Kidney (tissue), 14 donors: Measurements from ENCODE around the gene TREM2. TPM values are rescaled to one million over a fixed set of nuclear protein-coding genes. Genes with fewer than 3 reads are reported as not detected.

ENCODE experiments used
- DNase-seq, 5 donors: peaks; one replicate each; pipeline ENCODE4 v3.0.0-alpha.2; 2013 to 2020
- FAIRE-seq: peaks from 2 replicates; lab custom pipeline; 2012; peaks lifted over from hg19 to GRCh38; lab: Jason Lieb, UNC
- H3K27ac ChIP-seq, 2 donors: one replicate each; pipeline ENCODE4 v1.7.0; 2013; ENCODE audit warnings: low read depth in 2 of 2, low read length in 2 of 2, inconsistent platforms in 1 of 2
- H3K27me3 ChIP-seq: one replicate; pipeline ENCODE4 v1.7.1; 2013; ENCODE audit warnings: low read length, inconsistent platforms; ENCODE audit not compliant: control insufficient read depth, insufficient read depth
- H3K36me3 ChIP-seq, 3 donors: one replicate each; pipeline versions ENCODE4 v1.7.0 to v1.7.1; 2013; ENCODE audit warnings: low read length in 3 of 3, control low read depth in 1 of 3, inconsistent platforms in 1 of 3; ENCODE audit not compliant: insufficient read depth in 3 of 3, control insufficient read depth in 2 of 3
- H3K4me1 ChIP-seq, 3 donors: one replicate each; pipeline versions ENCODE4 v1.7.0 to v1.7.1; 2013; ENCODE audit warnings: low read length in 3 of 3, inconsistent platforms in 1 of 3, low read depth in 1 of 3; ENCODE audit not compliant: control insufficient read depth in 2 of 3, insufficient read depth in 2 of 3
- H3K4me3 ChIP-seq, 3 donors: one replicate each; pipeline versions ENCODE4 v1.7.0 to v1.8.1; 2013; ENCODE audit warnings: low read length in 3 of 3, control low read depth in 1 of 3, inconsistent platforms in 1 of 3
- H3K9ac ChIP-seq, 3 donors: one replicate each; pipeline versions ENCODE4 v1.7.0 to v1.7.1; 2013; ENCODE audit warnings: low read length in 3 of 3, control low read depth in 1 of 3, inconsistent platforms in 1 of 3
- H3K9me3 ChIP-seq, 3 donors: one replicate each; pipeline versions ENCODE4 v1.7.0 to v1.7.1; 2013; ENCODE audit warnings: low read length in 3 of 3, control low read depth in 1 of 3, inconsistent platforms in 1 of 3; ENCODE audit not compliant: control insufficient read depth in 2 of 3, insufficient read depth in 1 of 3
- CTCF ChIP-seq: IDR thresholded peaks from 3 replicates; pipeline ENCODE4 v1.5.1; 2012; ENCODE audit warnings: mild to moderate bottlenecking, moderate library complexity, borderline replicate concordance; ENCODE audit not compliant: insufficient read depth; ENCODE audit errors: extremely low read depth
- intact Hi-C: fragments of 100-400 bp; cut with DNase I; formaldehyde crosslinking; loops from one replicate; pipeline ENCODE4 v1.11.1; 2022
- polyA plus RNA-seq: library from polyadenylated mRNA; stranded (reverse); fragments of 350-450 nt; fragmentation: Illumina TruSeq; extraction: RNeasy Lipid Tissue Mini Kit (QIAGEN cat#74804); gene quantifications from one replicate; pipeline ENCODE4 v1.2.3, GENCODE V29; 2014; ENCODE audit warnings: low read depth, low replicate concordance; ENCODE audit not compliant: insufficient read depth
- total RNA-seq: library from RNA; stranded (reverse); fragmentation: NEBNext Ultra II Directional; extraction: Animal tissue kit (Norgen Biotek cat#: 25700); gene quantifications from one replicate; pipeline ENCODE4 v1.2.1, GENCODE V29; 2021
- donor health status: control.
- donor health status: control.
- donor health status: control.
- donor health status: control.
- donor health status: control.
- donor health status: DM: yes; HTN: yes; CAD: no.
- donor health status: Normal renal cell carcinoma (clear cell type).

Gene TREM2
- total and polyA plus RNA-seq, 2 donors from 2014 or later = 3.5 to 7.8 TPM

DNA sequence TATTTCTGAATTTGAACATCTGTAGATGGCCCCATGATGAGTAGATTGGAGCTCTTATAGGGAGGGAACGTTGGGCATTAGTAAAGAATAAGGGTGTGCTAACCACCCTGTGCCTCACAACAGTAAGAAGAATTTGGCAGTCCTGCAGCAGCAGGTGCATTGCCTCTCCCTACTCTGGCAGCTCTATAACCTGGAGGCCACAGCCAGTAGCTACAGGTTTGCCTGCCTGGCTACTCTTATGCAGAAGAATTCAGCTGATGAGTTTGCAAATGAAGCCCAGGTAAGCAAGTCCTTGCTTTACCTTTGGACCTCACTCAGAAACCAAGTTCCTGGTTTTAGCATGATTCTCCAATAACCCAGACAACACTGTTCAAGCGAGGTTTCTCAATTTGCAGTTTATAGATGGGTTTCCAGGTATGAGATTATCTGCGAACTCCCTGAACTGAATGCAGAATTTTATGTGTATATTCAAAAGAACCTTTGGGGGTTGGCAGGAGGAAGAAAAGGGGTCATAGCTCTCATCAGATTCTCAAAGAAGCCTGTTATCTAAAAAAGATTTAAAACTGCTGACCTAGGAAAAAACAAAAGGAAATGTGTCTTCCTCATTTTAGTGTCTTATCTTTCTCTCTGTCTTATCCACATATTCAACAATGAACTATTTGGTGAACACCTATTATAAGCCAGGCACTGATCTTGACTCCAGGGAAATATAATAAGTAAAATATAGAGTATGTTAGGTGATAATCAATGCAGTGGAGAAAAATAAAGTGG lies 27.7 kb downstream of the TREM2 start:
- Histone ChIP-seq H3K4me3 (no peak overlapping the region), H3K27ac (no peak overlapping the region), H3K4me1 (no peaks in the 10 kb centered on the region), H3K27me3 (no peaks in the 10 kb centered on the region), H3K9me3 (no peaks in the 10 kb centered on the region), H3K36me3 (peaks cover 0 to 3% (median 0%) of the 10 kb centered on the region in 3 donors), H3K9ac (no peak overlapping the region)
- TF ChIP-seq CTCF = no peak
- DNase-seq (no peak), FAIRE-seq (no peak)
- intact Hi-C loops = no loop called here

DNA sequence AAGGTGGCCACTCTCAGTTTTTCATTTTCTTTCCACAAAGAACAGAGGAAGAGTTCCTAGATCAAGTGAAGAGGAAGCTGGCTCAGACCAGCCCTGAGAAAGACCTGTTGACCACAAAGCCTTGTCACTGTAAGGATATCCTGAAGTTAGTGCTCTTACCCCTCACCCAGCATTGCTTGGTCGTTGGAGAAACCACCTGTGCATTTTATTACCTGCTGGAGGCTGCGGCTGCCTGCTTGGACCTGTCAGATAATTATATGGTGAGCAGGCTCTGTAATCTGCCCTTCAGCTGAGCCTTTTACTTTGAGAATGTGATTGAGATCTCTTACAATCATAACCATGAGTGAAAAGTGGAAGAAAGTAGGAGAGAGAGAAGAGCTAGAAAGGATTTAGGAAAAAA lies 30.7 kb downstream of the TREM2 start:
- no peak overlapping the region for H3K9ac ChIP-seq
- peaks cover 0 to 3% (median 0%) of the 10 kb centered on the region in 3 donors for H3K36me3 ChIP-seq
- intact Hi-C loops = no loop called here
- H3K27ac ChIP-seq = no peak overlapping the region
- no peaks in the 10 kb centered on the region for H3K4me1 ChIP-seq
- no peak overlapping the region for H3K4me3 ChIP-seq
- no peaks in the 10 kb centered on the region for H3K27me3 ChIP-seq
- DNase-seq (no peak), FAIRE-seq (no peak)
- TF ChIP-seq CTCF = no peak
- H3K9me3 ChIP-seq = no peaks in the 10 kb centered on the region

GRCh38 chr6:41125282-41125681 lies 37.6 kb downstream of the TREM2 start:
- FAIRE-seq = no peak
- intact Hi-C loops = no loop called here
- Histone ChIP-seq H3K9ac (no peak overlapping the region), H3K36me3 (peaks cover 0 to 10% (median 0%) of the 10 kb centered on the region in 3 donors), H3K27me3 (no peaks in the 10 kb centered on the region), H3K4me3 (no peak overlapping the region), H3K4me1 (no peaks in the 10 kb centered on the region), H3K27ac (no peak overlapping the region), H3K9me3 (no peaks in the 10 kb centered on the region)
- no peak for TF ChIP-seq CTCF
- no peak for DNase-seq

GRCh38 chr6:41122918-41123317 lies 40.0 kb downstream of the TREM2 start:
- no peak for FAIRE-seq
- no peak for DNase-seq
- no peaks in the 10 kb centered on the region for H3K4me1 ChIP-seq
- H3K27ac ChIP-seq = no peak overlapping the region
- intact Hi-C loops = no loop called here
- no peaks in the 10 kb centered on the region for H3K9me3 ChIP-seq
- H3K36me3 ChIP-seq = peaks cover 0 to 10% (median 0%) of the 10 kb centered on the region in 3 donors
- no peak overlapping the region for H3K9ac ChIP-seq
- TF ChIP-seq CTCF = no peak
- H3K4me3 ChIP-seq = no peak overlapping the region
- H3K27me3 ChIP-seq = no peaks in the 10 kb centered on the region
